A549 (cell line): ENCODE data around the gene MROH9. TPM values are rescaled to one million over a fixed set of nuclear protein-coding genes. Genes with fewer than 3 reads are reported as not detected.

Experiments
- ATAC-seq, 2 experiments: fragments of 200-7000 bp in 1 of 2; fragments of >200 bp in 1 of 2; cut with Nextera tagmentation in 1 of 2; cut with Tn5 transposase in 1 of 2; 3 replicates each; pipeline versions ENCODE4 v1.8.0 to v1.9.1; 2018 to 2020; ENCODE audit warnings: mild to moderate bottlenecking in 1 of 2, moderate library complexity in 1 of 2
- CTCF ChIA-PET: fragments of 300-600 bp; sonication (Branson Sonifier 250); formaldehyde crosslinking; extraction: SDS; loops from one replicate; lab custom pipeline; 2021; ENCODE audit warnings: antibody characterized with exemption, inconsistent platforms; lab: Yijun Ruan, JAX
- POLR2A ChIA-PET: fragments of 350-600 bp; formaldehyde crosslinking; extraction: SDS; loops from one replicate; lab custom pipeline; 2021; ENCODE audit warnings: antibody characterized with exemption, inconsistent platforms; lab: Yijun Ruan, JAX
- DNase-seq, 2 experiments: peaks; one replicate each; pipeline versions ENCODE4 v3.0.0 to v3.0.0-alpha.2; 2011 to 2016; ENCODE audit warnings: low read depth in 1 of 2, low spot score in 1 of 2
- FAIRE-seq: peaks from 2 replicates; lab custom pipeline; 2011; peaks lifted over from hg19 to GRCh38; lab: Jason Lieb, UNC
- H3K27ac ChIP-seq, 2 experiments: fragments of >200 bp; sonication (Bioruptor Twin); formaldehyde crosslinking; 3 replicates each; pipeline ENCODE4 v1.5.1; 2016 to 2017
- H3K4me1 ChIP-seq: fragments of >200 bp; sonication (Bioruptor Twin); formaldehyde crosslinking; 3 replicates; pipeline ENCODE4 v1.6.1; 2016
- H3K4me2 ChIP-seq: fragments of >200 bp; sonication (Bioruptor Twin); formaldehyde crosslinking; 3 replicates; pipeline ENCODE4 v1.6.1; 2016
- H3K4me3 ChIP-seq: fragments of >200 bp; sonication (Bioruptor Twin); formaldehyde crosslinking; 3 replicates; pipeline ENCODE4 v1.5.1; 2016
- H3K9me3 ChIP-seq: fragments of >200 bp; sonication (Bioruptor Twin); formaldehyde crosslinking; 3 replicates; pipeline ENCODE4 v1.6.1; 2016
- BCL3 ChIP-seq: fragments of >200 bp; sonication (Bioruptor Twin); formaldehyde crosslinking; IDR thresholded peaks from 3 replicates; pipeline ENCODE4 v1.6.1; 2016
- BHLHE40 ChIP-seq: IDR thresholded peaks from 2 replicates; pipeline ENCODE4 v1.6.1; 2012; ENCODE audit warnings: low read depth, low read length, inconsistent platforms
- CBX2 ChIP-seq: fragments of 200-600 bp; sonication (generic); IDR thresholded peaks from 2 replicates; pipeline ENCODE4 v1.6.1; 2016; ENCODE audit warnings: low read depth, mild to moderate bottlenecking, borderline replicate concordance
- CEBPB ChIP-seq, 2 experiments: fragments of >200 bp in 1 of 2; sonication (Bioruptor Twin) in 1 of 2; formaldehyde crosslinking in 1 of 2; IDR thresholded peaks; 2 replicates each; pipeline ENCODE4 v1.6.1; 2012 to 2016
- EHF ChIP-seq: fragments of 250-450 bp; sonication (Bioruptor Pico); IDR thresholded peaks from 2 replicates; pipeline ENCODE4 v1.5.0; 2020; ENCODE audit warnings: mild to moderate bottlenecking
- EHMT2 ChIP-seq: fragments of 200-600 bp; sonication (generic); IDR thresholded peaks from 2 replicates; pipeline ENCODE4 v1.6.1; 2016; ENCODE audit warnings: antibody characterized with exemption, low read depth, mild to moderate bottlenecking, moderate library complexity
- ESRRA ChIP-seq: fragments of 150-350 bp; IDR thresholded peaks from 2 replicates; pipeline ENCODE4 v1.6.1; 2014; ENCODE audit warnings: mild to moderate bottlenecking, low read length, borderline replicate concordance
- FOXS1 ChIP-seq: fragments of 250-450 bp; sonication (Bioruptor Pico); IDR thresholded peaks from 2 replicates; pipeline ENCODE4 v1.5.0; 2020; ENCODE audit warnings: mild to moderate bottlenecking, moderate library complexity
- HEYL ChIP-seq: fragments of 250-450 bp; sonication (Bioruptor Pico); IDR thresholded peaks from 2 replicates; pipeline ENCODE4 v1.8.0; 2021; ENCODE audit warnings: mild to moderate bottlenecking, moderate library complexity
- HOXB5 ChIP-seq: fragments of 250-450 bp; sonication (Bioruptor Pico); IDR thresholded peaks from 2 replicates; pipeline ENCODE4 v1.5.0; 2020; ENCODE audit warnings: mild to moderate bottlenecking, moderate library complexity
- KDM1A ChIP-seq: fragments of 200-600 bp; sonication (generic); IDR thresholded peaks from 2 replicates; pipeline ENCODE4 v1.6.1; 2016; ENCODE audit warnings: low read depth, mild to moderate bottlenecking
- MAFK ChIP-seq: fragments of 450-650 bp; IDR thresholded peaks from 2 replicates; pipeline ENCODE4 v1.6.1; 2014; ENCODE audit not compliant: partially characterized antibody
- MAZ ChIP-seq: fragments of 150-350 bp; IDR thresholded peaks from 2 replicates; pipeline ENCODE4 v1.6.1; 2014; ENCODE audit warnings: antibody characterized with exemption, low read depth, low read length, borderline replicate concordance
- NFE2L2 ChIP-seq: fragments of 150-350 bp; conservative IDR thresholded peaks from 2 replicates; pipeline ENCODE4 v1.6.1; 2014; ENCODE audit warnings: low read length
- NPAS2 ChIP-seq: fragments of 250-450 bp; sonication (Bioruptor Pico); IDR thresholded peaks from 2 replicates; pipeline ENCODE4 v1.8.0; 2022; ENCODE audit warnings: mild to moderate bottlenecking, moderate library complexity, borderline replicate concordance
- NR3C1 ChIP-seq: fragments of >200 bp; sonication (Bioruptor Twin); formaldehyde crosslinking; IDR thresholded peaks from 3 replicates; pipeline ENCODE4 v1.6.1; 2017
- RAD21 ChIP-seq, 2 experiments: fragments of >200 bp in 1 of 2; sonication (Bioruptor Twin) in 1 of 2; formaldehyde crosslinking in 1 of 2; IDR thresholded peaks in 1 of 2; conservative IDR thresholded peaks in 1 of 2; 2 replicates in 1 of 2; 3 replicates in 1 of 2; pipeline ENCODE4 v1.6.1; 2012 to 2018; ENCODE audit warnings: inconsistent platforms in 1 of 2
- RARB ChIP-seq: fragments of 250-450 bp; sonication (Bioruptor Pico); IDR thresholded peaks from 2 replicates; pipeline ENCODE4 v1.8.0; 2021; ENCODE audit warnings: mild to moderate bottlenecking, moderate library complexity
- RCOR1 ChIP-seq: fragments of 150-350 bp; IDR thresholded peaks from 2 replicates; pipeline ENCODE4 v1.6.1; 2014; ENCODE audit warnings: antibody characterized with exemption, low read length, low read depth
- RNF2 ChIP-seq: fragments of 200-600 bp; sonication (generic); IDR thresholded peaks from 2 replicates; pipeline ENCODE4 v1.6.1; 2016; ENCODE audit warnings: low read depth, mild to moderate bottlenecking, antibody characterized with exemption, moderate library complexity, borderline replicate concordance
- SREBF2 ChIP-seq: fragments of 450-650 bp; IDR thresholded peaks from 2 replicates; pipeline ENCODE4 v1.6.1; 2014; ENCODE audit warnings: mild to moderate bottlenecking, moderate library complexity
- USF2 ChIP-seq: fragments of 450-650 bp; IDR thresholded peaks from 2 replicates; pipeline ENCODE4 v1.6.1; 2014; ENCODE audit warnings: antibody characterized with exemption
- ZC3H11A ChIP-seq: fragments of 450-650 bp; IDR thresholded peaks from 2 replicates; pipeline ENCODE4 v1.6.1; 2014; ENCODE audit warnings: antibody characterized with exemption, mild to moderate bottlenecking
- ZFP36 ChIP-seq: fragments of 450-650 bp; IDR thresholded peaks from 2 replicates; pipeline ENCODE4 v1.6.1; 2014; ENCODE audit warnings: borderline replicate concordance; ENCODE audit not compliant: partially characterized antibody
- ZSCAN20 ChIP-seq: fragments of 250-450 bp; sonication (Bioruptor Pico); IDR thresholded peaks from 2 replicates; pipeline ENCODE4 v1.8.0; 2022; ENCODE audit warnings: mild to moderate bottlenecking, moderate library complexity
- WGBS: methylation state at CpG from one replicate; pipeline ENCODE4 v1.1.6; 2017; ENCODE audit errors: missing lambda C conversion rate; 5-methylcytosine and 5-hydroxymethylcytosine counted together
- polyA plus RNA-seq, 4 experiments: library from polyadenylated mRNA; depleted of rRNA in 3 of 4; stranded (reverse); fragments of >200 nt; fragmentation: RNase III in 1 of 4; extraction: RNeasy Plus Mini Kit Qiagen cat#74134 plus additional on column Dnase treatment in 1 of 4; gene quantifications; 2 replicates in 3 of 4; 3 replicates in 1 of 4; pipeline ENCODE4 v1.2.3, GENCODE V29; 2011 to 2017
- TF ChIP-seq, protein P1 (sequence below): fragments of 250-450 bp; sonication (Bioruptor Pico); IDR thresholded peaks from 2 replicates; pipeline ENCODE4 v1.5.0; 2020; ENCODE audit warnings: low read depth, mild to moderate bottlenecking, moderate library complexity
- TF ChIP-seq, protein P2 (sequence below): IDR thresholded peaks from 2 replicates; pipeline ENCODE4 v1.6.1; 2012; ENCODE audit warnings: low read depth, borderline replicate concordance

The MROH9 gene
- polyA plus RNA-seq, 2 of the 4 experiments (the other 2 are of a cell fraction) = not detected

DNA sequence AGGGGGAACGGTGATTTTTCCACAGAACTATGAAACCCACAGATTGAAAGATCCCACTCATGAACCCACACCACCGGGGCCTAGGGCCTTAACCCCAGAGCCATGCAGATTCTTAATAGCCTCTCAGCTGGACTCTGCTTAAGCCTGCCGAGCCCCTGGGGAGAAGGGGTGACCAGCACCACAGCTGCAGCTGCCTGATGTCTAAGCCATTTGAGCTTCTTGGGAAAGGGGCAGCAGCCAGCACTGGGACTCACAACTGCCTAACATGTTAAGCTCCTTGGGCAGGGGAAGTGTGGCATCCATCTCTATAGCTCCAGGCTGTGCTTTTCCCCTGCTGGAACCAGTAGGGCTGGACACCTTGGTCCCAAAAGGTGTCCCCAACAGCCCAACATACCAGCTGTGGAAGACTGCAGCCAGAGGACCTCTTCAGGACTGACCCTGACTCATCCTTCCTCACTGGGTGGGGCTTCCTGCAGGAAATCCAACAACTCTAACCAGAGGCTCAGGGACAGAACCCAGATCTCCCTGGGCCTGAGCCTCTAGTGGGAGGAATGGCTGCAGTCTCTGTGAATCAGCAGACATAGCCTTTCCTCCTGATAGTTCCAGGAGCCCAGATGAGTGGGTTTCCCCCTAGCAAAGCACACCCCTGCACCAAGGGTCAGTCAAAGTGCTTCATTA is 120.8 kb downstream of the MROH9 start (continued):
- TF ChIP-seq RAD21 (conservative IDR thresholded peaks at IDR 0.05 in 1 of 2, IDR thresholded peaks at IDR 0.05 in 1 of 2) = no peak
- TF ChIP-seq ZFP36 = no peak
- TF ChIP-seq RARB (CRISPR knock-in tag) = no peak
- TF ChIP-seq BHLHE40 = no peak
- no peak for TF ChIP-seq CBX2
- no peak for TF ChIP-seq EHF (CRISPR knock-in tag)
- TF ChIP-seq HEYL = no peak
- TF ChIP-seq NR3C1 = no peak
- no peak for TF ChIP-seq MAFK
- TF ChIP-seq CEBPB (IDR thresholded peaks at IDR 0.05) = no peak
- no peak for TF ChIP-seq ZC3H11A
- TF ChIP-seq, protein P1, sequence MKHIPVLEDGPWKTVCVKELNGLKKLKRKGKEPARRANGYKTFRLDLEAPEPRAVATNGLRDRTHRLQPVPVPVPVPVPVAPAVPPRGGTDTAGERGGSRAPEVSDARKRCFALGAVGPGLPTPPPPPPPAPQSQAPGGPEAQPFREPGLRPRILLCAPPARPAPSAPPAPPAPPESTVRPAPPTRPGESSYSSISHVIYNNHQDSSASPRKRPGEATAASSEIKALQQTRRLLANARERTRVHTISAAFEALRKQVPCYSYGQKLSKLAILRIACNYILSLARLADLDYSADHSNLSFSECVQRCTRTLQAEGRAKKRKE (CRISPR knock-in tag) = no peak
- no peak for TF ChIP-seq NFE2L2

- H3K4me2 ChIP-seq = no peak overlapping the region
- FAIRE-seq = no peak
- H3K27ac ChIP-seq = no peak overlapping the region
- no peaks in the 10 kb centered on the region for H3K9me3 ChIP-seq
- DNase-seq = no peak
- ATAC-seq = no peak
- ChIA-PET POLR2A (no interaction called here), CTCF (no interaction called here)
- TF ChIP-seq HOXB5 (CRISPR knock-in tag) = no peak
- no peak for TF ChIP-seq ESRRA
- TF ChIP-seq RNF2 = no peak
- no peak for TF ChIP-seq CBX2
- no peak for TF ChIP-seq FOXS1 (CRISPR knock-in tag)
- TF ChIP-seq BCL3 = no peak
- no peak for TF ChIP-seq KDM1A
- H3K4me3 ChIP-seq = no peak overlapping the region
- H3K4me1 ChIP-seq = no peaks in the 10 kb centered on the region
- WGBS = 3% methylated on average over 2 of the region's 2 CpGs
Measured at GRCh38 chr1:171061425-171062143, 126.2 kb downstream of the MROH9 start.

DNA sequence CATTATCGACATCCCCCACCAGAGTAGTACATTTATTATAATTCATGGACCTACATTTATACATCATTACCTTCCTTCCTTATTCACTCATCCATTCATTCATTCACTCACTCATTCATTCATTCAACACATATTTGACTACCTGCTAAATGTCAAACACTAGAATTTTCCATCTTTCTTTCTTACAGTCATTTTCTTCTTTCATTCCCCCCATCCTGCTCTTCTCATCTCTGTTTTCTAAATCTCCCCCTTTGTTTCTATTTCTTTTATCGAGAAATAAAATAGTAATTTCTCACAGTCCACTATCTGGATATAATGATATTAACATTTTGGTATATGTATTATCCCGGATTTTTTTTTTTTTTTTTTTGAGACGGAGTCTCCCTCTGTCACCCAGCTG is 127.6 kb downstream of the MROH9 start:
- no peak for FAIRE-seq
- no peak overlapping the region for H3K27ac ChIP-seq
- no peaks in the 10 kb centered on the region for H3K9me3 ChIP-seq
- no peak overlapping the region for H3K4me3 ChIP-seq
- CTCF ChIA-PET = no interaction called here
- DNase-seq = no peak
- no peak for ATAC-seq
- TF ChIP-seq MAZ = no peak
- TF ChIP-seq RARB (CRISPR knock-in tag) = no peak
- no peak for TF ChIP-seq NPAS2
- no peak for TF ChIP-seq ZC3H11A
- no peak for TF ChIP-seq USF2
- TF ChIP-seq RCOR1 = no peak
- TF ChIP-seq, protein P2, sequence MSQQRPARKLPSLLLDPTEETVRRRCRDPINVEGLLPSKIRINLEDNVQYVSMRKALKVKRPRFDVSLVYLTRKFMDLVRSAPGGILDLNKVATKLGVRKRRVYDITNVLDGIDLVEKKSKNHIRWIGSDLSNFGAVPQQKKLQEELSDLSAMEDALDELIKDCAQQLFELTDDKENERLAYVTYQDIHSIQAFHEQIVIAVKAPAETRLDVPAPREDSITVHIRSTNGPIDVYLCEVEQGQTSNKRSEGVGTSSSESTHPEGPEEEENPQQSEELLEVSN = no peak
- no peak for TF ChIP-seq SREBF2
- no peak for TF ChIP-seq EHF (CRISPR knock-in tag)
- TF ChIP-seq EHMT2 = no peak
- TF ChIP-seq NR3C1 = no peak
- no peak for TF ChIP-seq ZSCAN20 (CRISPR knock-in tag)
- no peak overlapping the region for H3K4me2 ChIP-seq
- no peaks in the 10 kb centered on the region for H3K4me1 ChIP-seq
- 2% methylated on average over 4 of the region's 4 CpGs for WGBS
- POLR2A ChIA-PET = no interaction called here
